Measurements from ENCODE around the gene SHROOM1.

DNA sequence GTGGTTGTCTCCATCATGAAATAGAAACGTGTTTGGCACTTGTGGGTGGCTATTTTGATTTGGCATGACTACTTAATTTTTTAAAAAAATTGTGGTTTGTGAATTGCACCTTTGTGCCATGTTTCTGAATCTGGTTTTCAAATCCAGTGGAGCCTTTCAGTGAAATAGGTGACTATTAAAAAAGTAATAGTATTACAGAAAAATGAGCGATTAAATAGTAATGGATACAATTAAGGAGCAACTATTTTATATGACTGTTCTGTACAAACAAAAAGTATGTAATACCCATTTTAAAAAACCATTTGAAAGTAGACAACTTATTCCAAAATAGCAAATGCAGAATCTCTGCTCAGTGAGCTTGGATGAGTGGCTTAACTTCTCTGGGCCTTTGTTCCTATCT, 14.4 kb downstream of the SHROOM1 start:
- TF ChIP-seq, protein P1, sequence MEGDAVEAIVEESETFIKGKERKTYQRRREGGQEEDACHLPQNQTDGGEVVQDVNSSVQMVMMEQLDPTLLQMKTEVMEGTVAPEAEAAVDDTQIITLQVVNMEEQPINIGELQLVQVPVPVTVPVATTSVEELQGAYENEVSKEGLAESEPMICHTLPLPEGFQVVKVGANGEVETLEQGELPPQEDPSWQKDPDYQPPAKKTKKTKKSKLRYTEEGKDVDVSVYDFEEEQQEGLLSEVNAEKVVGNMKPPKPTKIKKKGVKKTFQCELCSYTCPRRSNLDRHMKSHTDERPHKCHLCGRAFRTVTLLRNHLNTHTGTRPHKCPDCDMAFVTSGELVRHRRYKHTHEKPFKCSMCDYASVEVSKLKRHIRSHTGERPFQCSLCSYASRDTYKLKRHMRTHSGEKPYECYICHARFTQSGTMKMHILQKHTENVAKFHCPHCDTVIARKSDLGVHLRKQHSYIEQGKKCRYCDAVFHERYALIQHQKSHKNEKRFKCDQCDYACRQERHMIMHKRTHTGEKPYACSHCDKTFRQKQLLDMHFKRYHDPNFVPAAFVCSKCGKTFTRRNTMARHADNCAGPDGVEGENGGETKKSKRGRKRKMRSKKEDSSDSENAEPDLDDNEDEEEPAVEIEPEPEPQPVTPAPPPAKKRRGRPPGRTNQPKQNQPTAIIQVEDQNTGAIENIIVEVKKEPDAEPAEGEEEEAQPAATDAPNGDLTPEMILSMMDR (IDR thresholded peaks at IDR 0.05; ENCODE audit: low read depth, low read length) = no peak
- TF ChIP-seq POLR2A (IDR thresholded peaks at IDR 0.05; ENCODE audit: extremely low read depth, insufficient read length) (no peak), MYC (IDR thresholded peaks at IDR 0.05; ENCODE audit: low read depth, low read length) (no peak)
- TF ChIP-seq, protein P2, sequence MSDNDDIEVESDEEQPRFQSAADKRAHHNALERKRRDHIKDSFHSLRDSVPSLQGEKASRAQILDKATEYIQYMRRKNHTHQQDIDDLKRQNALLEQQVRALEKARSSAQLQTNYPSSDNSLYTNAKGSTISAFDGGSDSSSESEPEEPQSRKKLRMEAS (IDR thresholded peaks at IDR 0.05; ENCODE audit: low read depth, low read length) = no peak
